Caco-2 (cell line): ENCODE data around the gene PLXDC2. TPM values are rescaled to one million over a fixed set of nuclear protein-coding genes. Genes with fewer than 3 reads are reported as not detected.

Experiments used
- BruUV-seq: library from RNA; stranded (reverse); fragments of 400-500 nt; replicated peaks from 2 replicates; lab custom pipeline; 2021; lab: Mats Ljungman, UMichigan
- CTCF ChIA-PET: fragments of 300-600 bp; sonication (Branson Sonifier 250); formaldehyde crosslinking; loops from one replicate; lab custom pipeline; 2022; ENCODE audit warnings: antibody characterized with exemption; lab: Charles Lee
- POLR2A ChIA-PET: fragments of 300-600 bp; sonication (Branson Sonifier 250); formaldehyde crosslinking; loops from one replicate; lab custom pipeline; 2022; ENCODE audit warnings: antibody characterized with exemption; lab: Charles Lee
- DNase-seq, 2 experiments: peaks; one replicate each; pipeline versions ENCODE4 v3.0.0 to v3.0.0-alpha.2; 2020 to 2022
- H3K27me3 ChIP-seq: replicated peaks from 2 replicates; pipeline ENCODE4 v1.6.0; 2011; ENCODE audit warnings: low read length; ENCODE audit not compliant: control insufficient read depth, insufficient read depth
- H3K36me3 ChIP-seq: 2 replicates; pipeline ENCODE4 v1.5.1; 2011; ENCODE audit warnings: low read length; ENCODE audit not compliant: control insufficient read depth, insufficient read depth
- H3K4me1 ChIP-seq: fragments of 250-450 bp; sonication (Bioruptor Pico); 2 replicates; pipeline ENCODE4 v1.5.1; 2020; ENCODE audit warnings: mild to moderate bottlenecking
- H3K4me3 ChIP-seq: 2 replicates; pipeline ENCODE4 v1.5.1; 2011; ENCODE audit warnings: low read depth, mild to moderate bottlenecking, control low read depth, low read length
- H3K9me3 ChIP-seq: fragments of 250-450 bp; sonication (Bioruptor Pico); 2 replicates; pipeline ENCODE4 v1.5.1; 2020; ENCODE audit warnings: mild to moderate bottlenecking, moderate library complexity
- H3K27ac Mint-ChIP-seq: one replicate; pipeline ENCODE4 v1.8.0; 2022; ENCODE audit warnings: mixed read lengths; ENCODE audit not compliant: unreplicated experiment
- H3K27me3 Mint-ChIP-seq: one replicate; pipeline ENCODE4 v1.8.0; 2022; ENCODE audit warnings: mixed read lengths; ENCODE audit not compliant: insufficient read depth, unreplicated experiment
- H3K36me3 Mint-ChIP-seq: one replicate; pipeline ENCODE4 v1.8.0; 2022; ENCODE audit warnings: mild to moderate bottlenecking, mixed read lengths; ENCODE audit not compliant: insufficient read depth, unreplicated experiment
- H3K4me1 Mint-ChIP-seq: one replicate; pipeline ENCODE4 v1.8.0; 2022; ENCODE audit warnings: low read depth, mixed read lengths; ENCODE audit not compliant: unreplicated experiment
- H3K4me3 Mint-ChIP-seq: one replicate; pipeline ENCODE4 v1.8.0; 2022; ENCODE audit warnings: mild to moderate bottlenecking, moderate library complexity, mixed read lengths; ENCODE audit not compliant: unreplicated experiment
- H3K9me3 Mint-ChIP-seq: one replicate; pipeline ENCODE4 v1.8.0; 2022; ENCODE audit warnings: mixed read lengths; ENCODE audit not compliant: unreplicated experiment
- CTCF ChIP-seq, 2 experiments: fragments of 200-600 bp in 1 of 2; IDR thresholded peaks; 1 replicate in 1 of 2; 2 replicates in 1 of 2; pipeline versions ENCODE4 v1.5.1 to v1.8.0; 2011 to 2022; ENCODE audit warnings: antibody characterized with exemption in 1 of 2, control low read depth in 1 of 2, inconsistent platforms in 1 of 2, low read depth in 1 of 2, low read length in 1 of 2, mild to moderate bottlenecking in 1 of 2, moderate library complexity in 1 of 2; ENCODE audit not compliant: insufficient read depth in 1 of 2, severe bottlenecking in 1 of 2, unreplicated experiment in 1 of 2
- intact Hi-C: fragments of 100-400 bp; cut with micrococcal nuclease; formaldehyde crosslinking; loops from one replicate; pipeline ENCODE4 v1.10.0; 2022; ENCODE audit not compliant: unreplicated experiment
- total RNA-seq: library from RNA; stranded (reverse); gene quantifications from 2 replicates; pipeline ENCODE4 v1.2.3, GENCODE V29; 2022

The PLXDC2 gene
- total RNA-seq, 1 experiment from 2014 or later: 0.54 TPM

- Mint-ChIP-seq H3K4me3 (no peak overlapping the region), H3K4me1 (peaks cover 6% of the 10 kb centered on the region), H3K9me3 (no peaks in the 10 kb centered on the region), H3K27me3 (no peaks in the 10 kb centered on the region), H3K36me3 (no peaks in the 10 kb centered on the region), H3K27ac (no peak overlapping the region)
- no peaks in the 10 kb centered on the region for H3K36me3 ChIP-seq
- H3K27me3 ChIP-seq: no peaks in the 10 kb centered on the region
- intact Hi-C loops: loop anchor here (5.0 kb wide), 1 partner anchor 97 kb away; the partner anchor contains the start of gene PLXDC2
- 0 out of 2 replicates have a peak, but pooled peaks cover 4% of the 10 kb centered on the region for H3K9me3 ChIP-seq
- H3K4me1 ChIP-seq: no peaks in the 10 kb centered on the region
- BruUV-seq: no TSS peak
- no peak overlapping the region for H3K4me3 ChIP-seq
- ChIA-PET POLR2A (no interaction called here), CTCF (no interaction called here)
- no peak for TF ChIP-seq CTCF (IDR thresholded peaks at IDR 0.05; ENCODE audit: insufficient read depth in 1 of 2, low read depth in 1 of 2, low read length in 1 of 2, severe bottlenecking in 1 of 2, unreplicated experiment in 1 of 2)
- no peak for DNase-seq
Observed at GRCh38 chr10:19913987-19914386, 97.8 kb downstream of the PLXDC2 start.

- no peak overlapping the region for H3K27ac Mint-ChIP-seq
- intact Hi-C loops: no loop called here
- BruUV-seq: no TSS peak
Observed at GRCh38 chr10:19915125-19915524, 98.9 kb downstream of the PLXDC2 start.

GRCh38 chr10:19915816-19916215 is 99.6 kb downstream of the PLXDC2 start:
- Histone ChIP-seq H3K4me3 (no peak overlapping the region), H3K27me3 (no peaks in the 10 kb centered on the region), H3K9me3 (0 out of 2 replicates have a peak, but pooled peaks cover 4% of the 10 kb centered on the region), H3K36me3 (no peaks in the 10 kb centered on the region), H3K4me1 (no peaks in the 10 kb centered on the region)
- CTCF ChIA-PET: no interaction called here
- DNase-seq: no peak
- POLR2A ChIA-PET: no interaction called here
- TF ChIP-seq CTCF (IDR thresholded peaks at IDR 0.05; ENCODE audit: insufficient read depth in 1 of 2, low read depth in 1 of 2, low read length in 1 of 2, severe bottlenecking in 1 of 2, unreplicated experiment in 1 of 2): no peak
- Mint-ChIP-seq H3K27ac (no peak overlapping the region), H3K27me3 (no peaks in the 10 kb centered on the region), H3K36me3 (no peaks in the 10 kb centered on the region), H3K9me3 (no peaks in the 10 kb centered on the region), H3K4me1 (peaks cover 6% of the 10 kb centered on the region), H3K4me3 (no peak overlapping the region)
- no TSS peak for BruUV-seq
- intact Hi-C loops: no loop called here

More at GRCh38 chr10:19915125-19915524, 98.9 kb downstream of the PLXDC2 start:
- 0 out of 2 replicates have a peak, but pooled peaks cover 4% of the 10 kb centered on the region for H3K9me3 ChIP-seq
- no peaks in the 10 kb centered on the region for H3K27me3 ChIP-seq
- no peaks in the 10 kb centered on the region for H3K27me3 Mint-ChIP-seq
- no peak overlapping the region for H3K4me3 ChIP-seq
- DNase-seq: no peak
- H3K4me1 ChIP-seq: no peaks in the 10 kb centered on the region
- ChIA-PET CTCF (no interaction called here), POLR2A (no interaction called here)
- H3K36me3 ChIP-seq: no peaks in the 10 kb centered on the region
- H3K4me3 Mint-ChIP-seq: no peak overlapping the region
- H3K9me3 Mint-ChIP-seq: no peaks in the 10 kb centered on the region
- H3K4me1 Mint-ChIP-seq: peaks cover 6% of the 10 kb centered on the region
- H3K36me3 Mint-ChIP-seq: no peaks in the 10 kb centered on the region
- no peak for TF ChIP-seq CTCF (IDR thresholded peaks at IDR 0.05; ENCODE audit: insufficient read depth in 1 of 2, low read depth in 1 of 2, low read length in 1 of 2, severe bottlenecking in 1 of 2, unreplicated experiment in 1 of 2)
